ENCODE results near the gene S100PBP. TPM values are rescaled to one million over a fixed set of nuclear protein-coding genes. Genes with fewer than 3 reads are reported as not detected.
"Not testable (repeated sequence)": the region's sequence is repeated elsewhere in the genome, so short reads cannot be mapped to it uniquely, and the experiment has no call there.

Gene S100PBP
- total and polyA plus RNA-seq, 10 donors: 15.5 to 76.3 (median 52.0) TPM

DNA sequence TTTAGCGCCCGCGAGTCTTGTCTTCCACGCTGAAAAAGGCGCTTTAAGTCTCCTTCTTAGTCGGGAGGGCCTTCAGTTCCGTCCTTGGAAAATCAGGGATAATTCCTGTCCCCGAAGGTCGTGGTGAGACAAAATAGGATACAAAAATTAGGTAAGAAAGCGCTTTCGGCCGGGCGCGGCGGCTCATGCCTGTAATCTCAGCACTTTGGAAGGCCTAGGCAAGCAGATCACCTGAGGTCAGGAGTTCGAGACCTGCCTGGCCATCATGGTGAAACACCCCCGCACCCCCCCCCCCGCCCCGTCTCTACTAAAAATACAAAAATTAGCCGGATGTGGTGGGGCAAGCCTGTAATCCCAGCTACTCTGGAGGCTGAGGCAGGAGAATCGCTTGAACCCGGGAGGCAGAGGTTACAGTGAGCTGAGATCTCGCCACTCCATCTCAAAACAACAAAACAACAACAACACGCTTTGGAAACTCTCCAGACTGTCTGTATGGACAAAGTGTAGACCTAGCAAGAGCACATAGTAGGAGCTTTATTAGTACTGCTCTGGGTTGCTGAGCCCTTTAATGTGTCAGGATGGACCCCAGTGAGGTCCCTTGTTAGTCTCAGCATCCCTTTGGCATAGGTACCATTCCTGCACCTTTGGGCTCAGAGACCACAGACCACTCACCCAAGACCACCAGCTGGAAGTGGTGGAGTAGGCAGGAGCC, 84.5 kb downstream of the S100PBP start:
- 39 to 57% (median 51%) methylated on average over 23 to 24 of the region's 24 CpGs for WGBS, 5 donors
- Histone ChIP-seq H3K9me3 (no peaks in the 10 kb centered on the region), H3K27ac (peak overlapping the region in 3 of 8 donors; percentile 11 to 49 (median 37)), H3K27me3 (replicated peaks in 1 of 7) (peaks cover 0 to 50% (median 22%) of the 10 kb centered on the region in 7 donors), H3K36me3 (no peaks in the 10 kb centered on the region), H3K4me3 (peak overlapping the region; percentile 31 to 77 (median 47)), H3K4me1 (peaks cover 5 to 17% (median 12%) of the 10 kb centered on the region in 6 donors)
- DNase-seq: no peak
- intact Hi-C loops (cut with DNase I; ENCODE audit: low total_unique reads): no loop called here
- no peak for TF ChIP-seq POLR2A (IDR thresholded peaks at IDR 0.05)
- TF ChIP-seq POLR2AphosphoS5 (IDR thresholded peaks at IDR 0.05): no peak
- TF ChIP-seq CTCF (IDR thresholded peaks at IDR 0.05 in 8 of 11, conservative IDR thresholded peaks at IDR 0.05 in 3 of 11): no peak

DNA sequence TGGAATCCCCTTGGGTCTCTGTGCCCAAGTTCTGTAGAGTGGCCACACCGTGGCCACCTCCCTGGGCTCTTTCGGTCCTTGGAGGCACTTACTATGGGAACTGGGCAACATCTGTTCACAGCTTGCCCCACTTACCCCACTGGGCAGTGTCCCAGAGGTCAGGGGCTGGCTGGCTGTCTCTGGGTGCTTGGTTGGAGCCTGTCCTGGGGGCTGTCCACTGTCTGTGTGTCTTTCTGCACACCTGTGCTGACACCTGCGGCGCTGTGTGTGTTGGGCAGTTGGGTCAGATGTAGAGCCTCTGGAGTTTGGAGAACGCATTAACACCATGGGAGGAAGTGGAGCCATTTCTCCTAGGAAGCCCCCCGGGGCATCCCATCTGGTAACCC, 85.1 kb downstream of the S100PBP start:
- H3K4me3 ChIP-seq: peak overlapping the region in 1 of 8 donors; percentile 77
- no peaks in the 10 kb centered on the region for H3K9me3 ChIP-seq
- H3K4me1 ChIP-seq: peaks cover 5 to 17% (median 12%) of the 10 kb centered on the region in 6 donors
- intact Hi-C loops (cut with DNase I; ENCODE audit: low total_unique reads): no loop called here
- WGBS, 5 donors: 66 to 75% (median 73%) methylated on average over 4 to 6 of the region's 6 CpGs
- no peak for DNase-seq
- H3K27me3 ChIP-seq (replicated peaks in 1 of 7): peaks cover 0 to 50% (median 22%) of the 10 kb centered on the region in 7 donors
- no peak overlapping the region for H3K27ac ChIP-seq
- no peaks in the 10 kb centered on the region for H3K36me3 ChIP-seq
- no peak for TF ChIP-seq POLR2A (IDR thresholded peaks at IDR 0.05)
- no peak for TF ChIP-seq POLR2AphosphoS5 (IDR thresholded peaks at IDR 0.05)
- no peak for TF ChIP-seq CTCF (IDR thresholded peaks at IDR 0.05 in 8 of 11, conservative IDR thresholded peaks at IDR 0.05 in 3 of 11)

DNA sequence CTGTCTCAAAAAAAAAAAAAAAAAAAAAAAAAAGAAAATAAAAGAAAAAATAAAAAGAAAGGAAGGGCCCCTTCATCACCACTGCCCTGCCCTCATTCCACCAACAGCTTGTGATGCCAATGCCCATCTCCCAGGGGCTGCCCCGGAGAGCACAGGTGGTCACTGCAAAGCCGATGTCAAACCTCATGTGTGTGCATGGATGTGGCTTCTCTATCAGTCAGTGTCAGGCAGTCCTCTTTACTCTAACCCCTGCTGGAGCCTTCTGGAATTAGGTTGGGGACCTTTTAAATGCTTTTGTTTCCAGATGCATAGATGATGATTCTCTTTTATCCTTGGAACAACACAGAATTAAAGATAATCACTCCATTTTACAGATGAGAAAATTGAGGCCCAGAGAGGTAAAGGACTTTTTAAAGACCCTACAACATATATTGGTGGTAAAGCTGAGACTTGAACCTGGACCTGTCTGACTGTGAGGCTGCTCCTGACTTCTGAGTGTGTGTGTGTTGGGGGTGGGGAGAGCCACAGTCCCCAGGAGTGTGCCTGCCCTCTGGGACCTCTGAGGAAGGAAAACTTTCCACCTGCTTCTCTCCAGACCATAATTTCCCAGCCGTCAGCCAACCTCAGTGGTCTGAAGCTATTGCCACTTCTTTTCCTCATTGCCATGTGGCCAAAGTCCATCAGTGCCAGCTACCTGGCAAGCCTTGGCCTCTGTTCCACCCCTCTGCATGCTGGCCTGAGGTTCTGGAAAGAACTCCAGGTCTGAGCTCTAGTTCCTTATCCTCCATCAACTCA, 86.7 kb downstream of the S100PBP start:
- intact Hi-C loops (cut with DNase I; ENCODE audit: low total_unique reads): no loop called here
- H3K9me3 ChIP-seq: no peaks in the 10 kb centered on the region
- H3K4me3 ChIP-seq: no peak overlapping the region
- no peak for DNase-seq
- TF ChIP-seq POLR2AphosphoS5 (IDR thresholded peaks at IDR 0.05) (no peak), POLR2A (IDR thresholded peaks at IDR 0.05) (no peak), CTCF (IDR thresholded peaks at IDR 0.05 in 8 of 11, conservative IDR thresholded peaks at IDR 0.05 in 3 of 11) (no peak)
- H3K36me3 ChIP-seq: no peaks in the 10 kb centered on the region
- H3K27ac ChIP-seq: no peak overlapping the region
- peaks cover 5 to 17% (median 12%) of the 10 kb centered on the region in 6 donors for H3K4me1 ChIP-seq
- peaks cover 0 to 54% (median 22%) of the 10 kb centered on the region in 7 donors for H3K27me3 ChIP-seq (replicated peaks in 1 of 7)
- WGBS, 5 donors: 59 to 71% (median 67%) methylated on average over 3 of the region's 3 CpGs

GRCh38 chr1:32904797-32905196, 87.3 kb downstream of the S100PBP start:
- H3K9me3 ChIP-seq: no peaks in the 10 kb centered on the region
- H3K27ac ChIP-seq: no peak overlapping the region
- intact Hi-C loops (cut with DNase I; ENCODE audit: low total_unique reads): no loop called here
- no peak for DNase-seq
- TF ChIP-seq CTCF (IDR thresholded peaks at IDR 0.05 in 8 of 11, conservative IDR thresholded peaks at IDR 0.05 in 3 of 11) (no peak), POLR2A (IDR thresholded peaks at IDR 0.05) (no peak), POLR2AphosphoS5 (IDR thresholded peaks at IDR 0.05) (no peak)
- H3K27me3 ChIP-seq (replicated peaks in 1 of 7): peaks cover 0 to 51% (median 19%) of the 10 kb centered on the region in 7 donors
- no peak overlapping the region for H3K4me3 ChIP-seq
- no peaks in the 10 kb centered on the region for H3K36me3 ChIP-seq
- WGBS, 5 donors: 66 to 90% (median 86%) methylated on average over 2 of the region's 2 CpGs
- peaks cover 5 to 17% (median 12%) of the 10 kb centered on the region in 6 donors for H3K4me1 ChIP-seq

GRCh38 chr1:32905588-32905987, 88.1 kb downstream of the S100PBP start:
- intact Hi-C loops (cut with DNase I; ENCODE audit: low total_unique reads); H3K27ac ChIP-seq; H3K9me3 ChIP-seq; H3K4me3 ChIP-seq; H3K36me3 ChIP-seq; DNase-seq: not testable (repeated sequence)
- WGBS, 5 donors: 78 to 83% (median 81%) methylated on average over 10 of the region's 10 CpGs
- Histone ChIP-seq H3K4me1 (peaks cover 3 to 13% (median 8%) of the 10 kb centered on the region in 6 donors), H3K27me3 (replicated peaks in 1 of 7) (peaks cover 0 to 43% (median 12%) of the 10 kb centered on the region in 7 donors)
